ENCODE results near the gene VANGL2.

The VANGL2 gene

GRCh38 chr1:160427625-160428024 lies 27.3 kb downstream of the VANGL2 start:
- DNase-seq = no peak

GRCh38 chr1:160428053-160428452 lies 27.7 kb downstream of the VANGL2 start:
- DNase-seq = no peak

- DNase-seq = peak in 23 of 51 donors; percentile 10 to 50 (median 29)
Observed at GRCh38 chr1:160428655-160429054, 28.3 kb downstream of the VANGL2 start.

GRCh38 chr1:160429125-160429561 lies 28.8 kb downstream of the VANGL2 start:
- DNase-seq = no peak

GRCh38 chr1:160429702-160430535 lies 29.6 kb downstream of the VANGL2 start:
- no peak for DNase-seq

GRCh38 chr1:160431006-160431405 lies 30.6 kb downstream of the VANGL2 start:
- DNase-seq = no peak

GRCh38 chr1:160431571-160431970 lies 31.2 kb downstream of the VANGL2 start:
- no peak for DNase-seq

- DNase-seq = no peak
Observed at GRCh38 chr1:160432371-160432786, 32.0 kb downstream of the VANGL2 start.

- DNase-seq = no peak
Observed at GRCh38 chr1:160436966-160437365, 36.6 kb downstream of the VANGL2 start.

GRCh38 chr1:160437432-160438316 lies 37.3 kb downstream of the VANGL2 start:
- DNase-seq = no peak

- DNase-seq = no peak
Observed at GRCh38 chr1:160438317-160438918, 38.1 kb downstream of the VANGL2 start.

- DNase-seq = no peak
Observed at GRCh38 chr1:160438935-160439334, 38.6 kb downstream of the VANGL2 start.

- no peak for DNase-seq
Observed at GRCh38 chr1:160439718-160440117, 39.4 kb downstream of the VANGL2 start.

GRCh38 chr1:160446945-160447600 lies 46.7 kb downstream of the VANGL2 start:
- DNase-seq = no peak

- no peak for DNase-seq
Observed at GRCh38 chr1:160449494-160449893, 49.1 kb downstream of the VANGL2 start.

- no peak for DNase-seq
Observed at GRCh38 chr1:160451119-160451858, 50.9 kb downstream of the VANGL2 start.

GRCh38 chr1:160451859-160452232 lies 51.5 kb downstream of the VANGL2 start:
- no peak for DNase-seq

- no peak for DNase-seq
Observed at GRCh38 chr1:160453443-160453842, 53.1 kb downstream of the VANGL2 start.

GRCh38 chr1:160454371-160455152 lies 54.2 kb downstream of the VANGL2 start:
- no peak for DNase-seq

- DNase-seq = no peak
Observed at GRCh38 chr1:160455153-160455517, 54.8 kb downstream of the VANGL2 start.
